Measurements from ENCODE around the gene ZCCHC9.

DNA sequence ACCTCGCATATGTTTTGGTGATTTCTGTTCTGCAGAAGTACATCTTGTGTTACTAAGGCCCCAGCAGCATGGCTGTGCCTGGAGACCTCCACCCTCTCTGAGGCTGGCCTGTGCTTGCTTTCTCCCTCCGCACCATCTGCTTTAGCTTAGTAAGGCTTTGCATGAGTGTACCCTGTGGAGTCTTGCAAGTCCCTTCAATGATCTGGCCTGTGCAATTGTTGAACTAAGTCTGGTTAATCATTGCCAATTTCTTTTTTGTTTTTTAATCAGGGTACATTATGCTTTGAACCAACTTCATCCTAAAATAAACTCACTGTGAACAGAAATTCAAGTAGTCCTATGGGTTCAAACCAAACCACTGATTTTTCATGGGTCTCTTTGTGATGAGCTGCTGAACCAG lies 60.2 kb downstream of the ZCCHC9 start:
- TF ChIP-seq, protein P1, sequence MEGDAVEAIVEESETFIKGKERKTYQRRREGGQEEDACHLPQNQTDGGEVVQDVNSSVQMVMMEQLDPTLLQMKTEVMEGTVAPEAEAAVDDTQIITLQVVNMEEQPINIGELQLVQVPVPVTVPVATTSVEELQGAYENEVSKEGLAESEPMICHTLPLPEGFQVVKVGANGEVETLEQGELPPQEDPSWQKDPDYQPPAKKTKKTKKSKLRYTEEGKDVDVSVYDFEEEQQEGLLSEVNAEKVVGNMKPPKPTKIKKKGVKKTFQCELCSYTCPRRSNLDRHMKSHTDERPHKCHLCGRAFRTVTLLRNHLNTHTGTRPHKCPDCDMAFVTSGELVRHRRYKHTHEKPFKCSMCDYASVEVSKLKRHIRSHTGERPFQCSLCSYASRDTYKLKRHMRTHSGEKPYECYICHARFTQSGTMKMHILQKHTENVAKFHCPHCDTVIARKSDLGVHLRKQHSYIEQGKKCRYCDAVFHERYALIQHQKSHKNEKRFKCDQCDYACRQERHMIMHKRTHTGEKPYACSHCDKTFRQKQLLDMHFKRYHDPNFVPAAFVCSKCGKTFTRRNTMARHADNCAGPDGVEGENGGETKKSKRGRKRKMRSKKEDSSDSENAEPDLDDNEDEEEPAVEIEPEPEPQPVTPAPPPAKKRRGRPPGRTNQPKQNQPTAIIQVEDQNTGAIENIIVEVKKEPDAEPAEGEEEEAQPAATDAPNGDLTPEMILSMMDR (IDR thresholded peaks at IDR 0.05): no peak
- TF ChIP-seq POLR2A (IDR thresholded peaks at IDR 0.05): no peak

All from lower leg skin (tissue), 3 donors.